Thyroid gland (tissue), 4 donors: Measurements from ENCODE around the gene PPP1R36.
A peak's percentile ranks its signal among the peaks of the same experiment; 100 is the strongest.

Experiments used
- CTCF ChIP-seq, 6 experiments: fragments of 200-600 bp in 3 of 6; fragments of 450-650 bp in 3 of 6; sonication (generic) in 3 of 6; IDR thresholded peaks; one replicate each; pipeline ENCODE4 v1.5.1; 2016 to 2019; ENCODE audit warnings: antibody characterized with exemption in 6 of 6, mild to moderate bottlenecking in 2 of 6, inconsistent platforms in 1 of 6, moderate library complexity in 1 of 6
- POLR2A ChIP-seq, 2 donors: fragments of 450-650 bp; IDR thresholded peaks; one replicate each; pipeline ENCODE4 v1.6.1; 2017; ENCODE audit warnings: antibody characterized with exemption in 2 of 2, mild to moderate bottlenecking in 2 of 2, moderate library complexity in 1 of 2

GRCh38 chr14:64504897-64505794 is 44.6 kb upstream of the PPP1R36 start:
- TF ChIP-seq CTCF (IDR thresholded peaks at IDR 0.05), result peak in 1 of 6 experiments; percentile 15
- peak in 1 of 2 donors; percentile 67 for TF ChIP-seq POLR2A (IDR thresholded peaks at IDR 0.05)
